Stimulated activated CD4-positive, alpha-beta T cell treated with anti-CD3 and anti-CD28 coated beads, Interleukin-4, amount 100 ng/mL, for 1 hour (primary cell): ENCODE measurements around the gene GPR18.
"Not testable (repeated sequence)": the region's sequence is repeated elsewhere in the genome, so short reads cannot be mapped to it uniquely, and the experiment has no call there.

Source experiments
- DNase-seq: peaks from one replicate; pipeline ENCODE4 v3.0.0-alpha.2; 2020

GPR18 gene

DNA sequence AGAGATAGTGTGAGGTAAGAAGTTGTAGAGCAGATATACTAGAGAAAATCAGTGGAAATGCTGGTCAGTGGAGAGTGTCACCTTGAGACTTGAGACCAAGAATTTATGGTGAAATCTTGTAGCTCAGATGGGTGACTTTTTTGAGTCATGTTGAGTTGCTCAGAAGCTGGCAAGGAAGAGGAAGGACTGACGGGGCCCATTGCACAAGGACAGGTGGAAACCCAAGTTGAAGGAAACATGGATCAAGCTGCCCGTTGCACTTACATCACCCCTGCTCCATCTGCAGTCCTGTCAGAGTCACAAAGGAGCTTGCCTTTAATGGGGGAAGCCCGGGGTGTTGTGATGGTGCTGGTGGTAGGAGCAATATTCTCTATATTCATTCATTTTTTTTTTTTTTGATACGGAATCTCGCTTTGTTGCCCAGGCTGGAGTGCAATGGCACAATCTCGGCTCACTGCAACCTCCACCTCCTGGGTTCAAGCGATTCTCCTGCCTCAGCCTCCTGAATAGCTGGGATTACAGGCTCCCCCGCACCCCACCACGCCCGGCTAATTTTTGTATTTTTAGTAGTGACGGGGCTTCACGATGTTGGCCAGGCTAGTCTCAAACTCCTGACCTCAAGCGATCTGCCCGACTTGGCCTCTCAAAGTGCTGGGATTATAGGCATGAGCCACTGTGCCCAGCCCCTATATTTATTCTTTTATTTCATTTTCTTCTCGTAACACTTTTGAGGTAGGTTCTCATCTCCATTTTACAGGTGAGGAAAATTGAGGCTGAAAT is 30.1 kb downstream of the GPR18 start:
- DNase-seq = no peak

DNA sequence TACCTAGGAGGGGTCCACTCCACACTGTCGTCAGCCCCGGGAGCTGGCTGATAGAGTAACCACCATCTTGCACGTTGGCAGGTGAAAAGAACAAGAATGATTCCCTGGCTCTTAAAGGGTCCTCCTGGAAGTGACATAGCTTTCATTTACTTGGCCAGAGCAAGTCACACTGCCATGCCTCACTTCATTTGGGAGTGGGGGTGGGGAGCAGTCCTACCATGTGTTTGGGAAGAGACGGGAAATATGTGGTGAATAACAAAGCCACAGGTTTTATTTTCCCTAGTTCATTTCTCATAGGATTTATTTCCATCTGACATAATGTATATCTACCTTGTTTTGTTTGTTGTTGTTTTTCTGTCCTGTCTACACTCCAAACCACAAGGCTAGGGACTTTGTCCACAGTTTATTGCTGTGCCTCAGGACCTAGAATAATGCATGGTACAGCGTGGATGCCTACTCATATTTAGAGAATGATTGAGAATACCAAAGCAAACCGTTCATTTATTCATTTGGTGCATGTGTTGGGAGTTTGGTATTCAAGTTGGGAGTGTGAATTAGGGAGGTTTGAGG is 30.8 kb downstream of the GPR18 start:
- no peak for DNase-seq

DNA sequence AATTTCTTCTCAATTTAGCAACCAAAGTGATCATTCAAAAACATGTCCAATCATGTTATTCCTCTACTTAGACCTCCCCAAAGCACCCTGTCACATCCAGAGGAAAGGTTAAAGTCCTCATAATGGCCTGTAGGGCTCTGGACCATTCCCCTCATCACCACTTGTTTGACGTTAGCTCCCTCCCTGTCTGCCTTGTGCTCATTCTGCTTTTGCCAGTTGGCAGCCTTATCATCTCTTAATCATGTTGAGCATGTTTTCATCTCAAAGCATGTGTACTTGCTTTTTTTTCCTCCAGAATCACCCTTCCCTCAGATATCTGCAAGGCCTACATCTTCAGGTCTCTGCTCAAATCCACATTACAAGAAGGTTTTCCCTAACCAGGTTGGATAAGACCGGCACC is 31.7 kb downstream of the GPR18 start:
- no peak for DNase-seq

DNA sequence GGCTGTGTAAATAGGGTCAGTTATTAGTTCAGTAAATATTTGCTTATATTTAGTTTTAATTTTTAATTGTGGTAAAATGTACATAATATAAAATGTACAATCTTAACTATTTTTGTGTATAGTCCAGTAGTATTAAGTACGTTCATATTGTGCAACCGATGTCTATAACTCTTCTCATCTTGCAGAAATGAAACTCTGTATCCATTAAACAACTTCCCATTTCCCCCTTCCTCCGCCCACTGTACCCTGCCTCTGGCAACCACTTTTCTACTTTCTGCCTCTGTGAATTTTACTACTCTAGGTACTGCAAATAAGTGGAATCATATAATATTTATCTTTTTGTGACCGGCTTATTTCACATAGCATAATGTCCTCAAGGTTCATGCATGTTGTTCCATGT is 33.1 kb downstream of the GPR18 start:
- DNase-seq = no peak

DNA sequence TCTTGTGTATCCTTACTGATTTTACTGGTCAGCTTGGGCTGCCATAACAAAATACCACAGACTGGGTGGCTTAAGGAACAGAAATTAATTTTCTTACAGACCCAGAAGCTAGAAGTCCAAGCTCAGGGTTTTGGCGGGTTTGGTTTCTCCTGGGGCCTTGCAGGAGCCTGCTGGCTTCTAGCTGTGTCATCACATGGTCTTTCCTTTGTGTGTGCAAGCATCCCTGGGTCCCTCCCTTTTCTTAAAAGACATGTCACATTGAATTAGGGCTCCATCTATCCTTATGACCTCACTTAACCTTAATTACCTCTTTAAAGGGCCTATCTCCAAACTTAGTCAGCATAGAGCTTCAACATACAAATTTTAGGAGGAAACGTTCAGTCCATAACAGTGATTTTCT is 34.2 kb downstream of the GPR18 start:
- no peak for DNase-seq

DNA sequence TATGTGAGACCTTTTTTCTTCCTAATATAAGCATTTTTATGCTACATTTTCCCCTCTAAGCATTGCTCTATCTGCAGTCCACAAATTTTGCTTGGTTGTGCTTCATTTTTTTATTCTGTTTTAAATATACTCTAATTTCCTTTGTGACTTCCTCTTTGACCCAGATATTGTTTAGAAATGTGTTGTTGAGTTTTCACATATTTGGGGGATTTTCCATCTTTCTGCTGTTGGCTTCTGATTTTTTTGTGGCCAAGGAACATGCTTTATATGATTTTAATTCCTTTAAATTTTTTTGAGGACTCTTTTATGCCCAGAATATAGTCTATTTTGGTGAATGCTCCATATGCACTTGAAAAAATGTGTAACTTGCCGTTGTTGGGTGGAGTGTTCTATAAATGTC is 34.6 kb downstream of the GPR18 start:
- no peak for DNase-seq

DNA sequence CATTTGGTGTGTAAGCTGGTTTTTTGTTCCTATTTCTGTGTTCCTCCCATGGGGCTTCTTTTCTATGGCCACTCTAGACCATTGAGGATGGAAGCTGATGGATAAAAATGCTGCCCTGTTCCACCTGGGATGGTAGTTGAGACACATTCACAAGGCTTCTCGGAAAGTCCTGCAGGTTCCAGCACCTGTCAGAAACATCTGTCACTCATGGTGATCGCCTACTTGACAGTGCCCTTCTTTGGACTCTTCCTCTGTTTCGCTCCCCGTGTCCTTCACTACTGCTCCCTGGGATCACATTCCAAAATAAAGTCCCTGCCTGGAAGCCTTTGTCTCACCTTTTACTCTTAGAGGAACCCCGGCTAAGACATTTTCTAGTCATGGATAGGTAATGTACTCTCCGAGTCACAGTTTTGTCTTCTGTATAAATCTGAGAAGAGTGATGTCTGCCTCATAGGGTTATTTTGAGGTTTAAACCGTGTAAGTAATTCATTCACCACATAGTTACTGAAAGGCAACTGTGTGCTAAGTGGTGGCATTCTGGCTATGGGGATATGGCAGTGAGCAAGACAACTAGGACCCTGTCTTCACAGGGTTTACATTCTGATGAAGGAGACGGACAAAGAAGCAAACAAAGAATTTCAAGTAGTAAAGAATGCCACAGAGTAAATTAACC is 36.5 kb downstream of the GPR18 start:
- no peak for DNase-seq

DNA sequence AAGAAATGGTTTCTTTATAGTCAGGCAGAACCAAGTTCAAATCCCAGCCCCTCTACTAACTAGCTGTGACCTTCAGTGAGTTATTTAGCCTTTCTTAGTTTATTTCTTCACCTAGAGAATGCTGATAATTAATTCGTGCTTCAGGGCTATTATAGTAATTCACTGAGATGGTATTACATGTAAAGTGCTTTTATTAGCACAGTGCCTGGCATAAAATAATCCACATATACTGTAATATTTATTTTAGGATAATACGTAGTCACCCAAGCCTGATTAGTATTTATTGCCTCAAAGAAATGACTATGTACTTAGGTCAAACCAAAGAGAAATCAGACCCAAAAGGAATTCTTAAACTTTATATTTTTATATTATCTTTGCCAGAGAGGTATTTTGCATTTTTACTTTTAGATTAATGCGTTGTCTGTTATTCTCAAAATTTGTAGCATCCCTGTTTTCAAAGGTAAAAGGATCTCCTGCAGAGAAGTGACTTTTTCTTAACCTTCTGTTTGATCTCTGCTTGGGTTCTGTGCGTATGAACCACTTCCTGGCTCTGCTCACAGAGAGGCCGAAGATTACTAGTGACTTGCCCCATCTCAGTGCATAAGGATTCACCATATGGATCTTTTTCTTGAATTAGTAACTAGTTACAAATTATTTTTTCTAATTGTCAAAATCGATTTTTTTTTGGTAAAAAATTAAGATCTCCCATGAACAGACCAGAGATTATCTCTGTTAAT is 37.8 kb downstream of the GPR18 start:
- DNase-seq = no peak

DNA sequence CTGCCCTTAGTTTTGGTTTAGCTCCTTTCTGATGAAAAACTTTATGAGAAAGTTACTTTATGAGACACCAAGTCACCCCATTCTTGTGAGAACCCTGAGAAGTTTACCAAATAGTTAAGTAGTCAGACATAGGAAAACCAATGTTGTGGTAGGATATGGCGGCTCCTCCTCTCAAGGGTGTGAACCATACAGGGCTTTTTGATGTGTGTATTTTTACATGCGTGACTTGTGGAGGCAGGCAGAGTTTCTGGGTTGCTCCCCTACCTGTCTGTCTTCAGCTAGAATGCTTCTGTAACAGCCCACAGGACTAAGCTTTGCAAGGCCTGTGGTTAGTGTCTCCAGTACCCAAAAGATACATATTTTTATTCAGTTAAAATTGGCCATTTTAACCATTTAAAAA is 39.2 kb downstream of the GPR18 start:
- peak; percentile 35 for DNase-seq

DNA sequence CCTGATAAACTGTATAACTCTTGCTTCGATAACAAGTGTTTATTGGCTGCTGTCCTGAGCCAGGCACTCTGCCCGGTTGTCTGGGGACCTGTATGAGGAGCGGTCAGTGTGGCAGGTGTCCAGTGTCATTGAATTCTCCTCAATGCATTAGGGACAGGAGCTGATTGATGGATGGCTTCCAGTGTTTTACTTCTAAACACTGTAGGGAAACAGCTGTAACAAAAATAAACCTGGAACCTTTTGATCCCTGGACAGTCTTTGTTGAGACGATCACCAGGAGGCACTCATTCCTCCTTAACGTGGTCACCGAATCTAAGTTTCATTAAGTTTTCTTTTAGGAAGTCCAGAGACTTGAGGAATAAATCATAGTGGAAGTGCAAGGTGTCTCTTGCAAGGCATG is 39.6 kb downstream of the GPR18 start:
- no peak for DNase-seq

DNA sequence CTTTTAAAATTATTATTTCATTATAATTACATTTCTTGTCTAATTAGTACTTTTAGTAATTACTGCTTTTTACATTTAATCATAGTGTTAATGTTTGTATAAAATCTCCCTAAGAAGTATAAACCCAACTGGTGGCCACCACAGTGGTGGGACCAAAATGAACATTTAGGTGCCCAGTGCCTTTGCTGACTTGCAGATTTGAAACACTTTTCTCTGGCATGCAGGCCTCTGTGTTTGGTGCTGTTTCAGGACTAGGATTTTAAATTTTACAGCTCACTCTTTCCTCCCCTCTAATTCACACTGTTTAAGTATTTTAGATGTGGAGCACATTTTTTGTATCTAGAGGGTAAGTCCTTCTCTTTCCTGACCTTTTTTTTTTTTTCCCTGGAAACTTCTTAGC is 40.1 kb downstream of the GPR18 start:
- DNase-seq = no peak

DNA sequence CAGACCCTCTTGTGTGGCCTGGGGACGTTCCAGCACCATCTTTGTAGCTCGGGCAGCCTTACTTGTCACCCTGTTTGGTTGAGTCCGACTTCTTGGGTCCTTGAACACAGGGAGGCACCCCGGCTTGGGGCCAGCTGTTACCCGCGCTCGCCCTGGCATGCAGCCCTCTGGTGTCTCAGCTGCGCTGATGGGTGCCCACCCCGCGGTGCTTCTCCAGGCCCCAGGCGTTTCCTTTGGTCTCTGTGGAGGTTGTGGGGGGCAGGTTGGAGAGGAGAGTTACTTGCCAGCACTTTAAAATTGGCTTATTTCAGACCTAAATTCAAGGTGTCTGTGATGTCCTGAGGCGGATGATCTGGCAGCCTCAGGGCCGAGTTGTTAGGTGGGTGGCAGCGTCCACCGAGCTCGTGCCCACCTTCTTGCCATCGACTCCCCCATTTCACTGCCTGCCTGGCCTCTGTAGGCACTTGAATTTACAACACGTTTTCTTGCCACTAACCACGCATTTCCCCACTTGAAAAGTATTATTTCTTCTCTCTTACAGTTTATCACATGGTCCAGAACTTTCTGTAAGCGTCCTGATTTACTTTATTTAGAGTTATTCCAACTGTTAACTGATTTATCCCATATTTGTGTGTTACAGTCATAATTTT is 40.6 kb downstream of the GPR18 start:
- DNase-seq = no peak

DNA sequence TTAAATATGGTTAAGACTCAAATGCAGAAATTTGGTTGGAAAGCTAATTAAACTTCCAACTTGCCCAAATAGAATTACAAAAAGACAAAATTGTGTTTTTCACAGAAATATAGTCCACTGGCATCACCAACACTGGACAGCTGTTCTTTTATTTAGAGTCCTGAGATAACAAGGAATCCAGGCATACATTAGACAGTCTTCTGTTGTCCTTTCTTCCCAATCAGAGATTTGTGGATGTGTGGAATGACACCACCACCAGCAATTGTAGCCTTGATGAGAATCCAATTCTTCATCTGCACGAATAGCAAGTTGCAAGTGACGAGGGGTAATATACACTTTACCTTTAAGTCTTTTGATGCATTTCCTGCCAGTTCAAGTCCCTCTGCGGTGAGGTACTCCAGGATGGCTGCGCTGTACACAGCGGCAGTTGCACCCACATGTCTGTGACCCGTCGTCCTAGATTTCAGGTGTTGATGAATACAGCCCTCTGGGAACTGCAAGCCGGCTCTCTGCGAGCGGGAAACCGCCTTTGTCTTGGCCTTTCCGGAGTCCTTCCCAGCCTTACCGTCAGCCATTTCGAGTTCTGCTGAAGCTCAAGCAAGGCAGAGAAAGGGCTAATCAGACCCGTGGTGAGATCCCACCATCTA is 42.9 kb downstream of the GPR18 start:
- peak; percentile 34 for DNase-seq

DNA sequence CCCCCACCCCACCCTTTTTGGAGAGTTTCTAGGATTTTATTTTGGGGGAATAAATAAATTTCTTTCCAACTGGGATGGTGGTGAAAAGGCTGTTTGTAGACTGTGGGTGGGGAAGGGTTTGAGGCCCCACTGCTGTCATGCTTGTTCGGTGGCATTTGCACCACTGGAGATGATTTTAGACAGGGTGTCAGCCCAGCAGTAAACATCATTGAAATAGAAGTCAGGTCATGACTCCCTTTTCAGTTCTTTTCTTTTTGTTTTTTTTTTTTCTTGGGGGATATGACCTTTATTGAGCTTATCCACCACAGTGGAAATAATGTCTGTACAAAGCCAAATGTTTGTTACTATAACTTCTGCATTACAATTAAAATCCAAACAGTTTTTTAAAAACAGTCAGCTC is 43.4 kb downstream of the GPR18 start:
- DNase-seq = no peak

DNA sequence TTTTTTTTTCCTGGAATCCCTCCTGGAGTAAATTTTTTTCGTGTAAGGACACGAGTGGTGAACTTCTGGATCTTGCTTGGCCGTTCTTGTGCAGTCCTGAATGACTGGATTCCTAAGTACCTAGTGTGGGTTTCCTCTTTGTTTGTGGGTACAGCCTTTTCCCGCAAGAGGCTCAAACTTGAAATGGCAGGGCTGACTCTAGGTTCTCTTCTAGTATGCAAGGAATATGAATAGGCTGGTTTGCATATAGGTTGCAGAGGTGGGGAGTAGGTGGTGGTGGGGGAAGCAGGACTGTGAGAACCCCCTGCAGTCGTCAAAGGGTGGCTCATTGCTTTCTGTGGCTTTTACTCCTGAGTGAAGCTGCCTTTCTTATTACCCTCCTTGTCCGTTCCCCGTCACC is 43.9 kb downstream of the GPR18 start:
- peak; percentile 53 for DNase-seq

DNA sequence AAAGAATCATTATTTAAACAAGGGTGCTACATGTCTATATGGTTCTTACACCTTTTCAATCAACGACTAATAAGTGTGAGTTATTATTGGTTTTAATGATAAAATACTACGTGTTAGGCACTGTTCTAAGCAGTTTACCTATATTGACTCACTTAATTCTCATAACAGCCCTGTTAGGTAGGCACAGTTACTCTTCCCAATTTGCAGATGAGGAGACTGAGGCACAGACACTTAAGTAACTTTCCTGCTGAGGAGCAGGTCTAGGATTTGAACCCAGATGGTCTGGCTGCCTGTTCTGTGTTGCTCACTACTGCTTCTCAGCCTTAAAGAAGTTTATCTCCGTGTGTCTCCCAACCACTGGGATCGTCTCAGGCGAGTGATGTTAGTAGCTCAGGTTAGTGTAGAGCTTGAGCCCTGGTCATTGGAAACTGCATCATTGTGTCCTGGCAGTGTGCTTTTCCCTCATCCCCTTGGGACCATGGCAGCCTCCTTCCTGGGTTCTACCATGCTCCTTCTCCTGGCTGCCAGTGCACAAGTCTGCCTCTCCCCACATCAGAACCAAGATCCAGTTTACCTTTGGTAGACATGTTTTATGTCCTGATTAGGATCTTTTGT is 46.7 kb downstream of the GPR18 start:
- DNase-seq = no peak

DNA sequence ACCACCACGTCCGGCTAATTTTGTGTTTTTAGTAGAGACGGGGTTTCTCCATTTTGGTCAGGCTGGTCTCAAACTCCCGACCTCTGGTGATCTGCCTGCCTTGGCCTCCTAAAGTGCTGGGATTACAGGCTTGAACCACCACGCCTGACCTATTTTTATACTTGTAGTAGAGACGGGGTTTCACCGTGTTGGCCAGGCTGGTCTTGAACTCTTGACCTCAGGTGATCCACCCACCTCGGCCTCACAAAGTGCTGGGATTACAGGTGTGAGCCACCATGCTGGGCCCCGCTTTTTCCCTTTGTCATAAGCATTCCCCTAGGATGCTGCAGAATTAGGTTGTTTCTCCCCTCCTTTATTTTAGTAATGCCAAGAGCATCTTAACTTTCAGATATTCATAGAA is 47.6 kb downstream of the GPR18 start:
- DNase-seq = not testable (repeated sequence)

DNA sequence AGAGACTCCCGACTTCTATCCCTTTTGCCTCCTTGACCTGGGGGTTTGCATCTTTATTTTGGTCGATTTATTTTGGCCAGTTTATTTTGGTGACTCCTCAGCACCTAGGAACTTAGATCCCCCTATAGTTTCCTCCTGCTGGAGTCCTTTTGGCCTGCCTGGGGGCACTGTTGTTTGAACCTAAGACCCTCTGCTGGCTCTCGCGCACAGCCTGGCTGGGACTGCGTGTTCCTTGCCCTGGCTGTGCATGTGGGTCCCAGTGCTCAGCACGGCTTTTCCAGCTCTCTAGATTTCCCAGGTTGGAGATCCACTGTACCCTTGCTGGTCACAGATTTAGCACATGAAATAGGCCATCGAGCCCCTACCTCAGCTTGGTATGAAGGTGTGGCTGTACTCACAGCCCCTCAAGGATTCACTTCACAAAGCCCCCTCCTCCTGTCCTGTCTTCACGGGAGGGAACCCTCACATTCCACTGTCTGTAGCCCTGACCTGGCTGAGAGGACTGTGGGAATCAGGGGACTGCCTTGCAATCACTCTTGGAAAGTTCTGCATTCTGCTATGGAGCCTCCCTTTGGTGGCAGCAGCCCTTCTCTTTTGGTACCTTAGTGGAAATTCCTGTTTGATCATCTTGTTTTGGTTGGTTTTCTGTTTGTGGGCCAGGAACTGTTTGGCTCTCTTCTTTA is 49.2 kb downstream of the GPR18 start:
- DNase-seq = no peak

DNA sequence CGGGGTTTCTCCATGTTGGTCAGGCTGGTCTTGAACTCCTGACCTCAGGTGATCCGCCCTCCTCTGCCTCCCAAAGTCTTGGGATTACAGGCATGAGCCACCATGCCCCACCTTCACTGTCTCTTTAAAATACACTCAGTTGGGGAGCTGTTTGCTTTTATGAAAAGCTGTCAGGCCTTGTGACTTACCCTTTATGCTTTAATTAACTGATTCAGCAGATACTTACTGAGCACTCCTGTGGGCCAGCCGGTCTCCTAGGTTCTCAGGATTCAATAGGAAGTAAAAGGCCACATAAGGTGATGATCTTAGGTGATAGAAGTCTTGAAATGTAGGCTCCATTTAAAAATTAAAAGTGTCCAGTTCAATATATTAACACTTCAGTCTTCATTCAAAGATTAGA is 50.0 kb downstream of the GPR18 start:
- DNase-seq = no peak

DNA sequence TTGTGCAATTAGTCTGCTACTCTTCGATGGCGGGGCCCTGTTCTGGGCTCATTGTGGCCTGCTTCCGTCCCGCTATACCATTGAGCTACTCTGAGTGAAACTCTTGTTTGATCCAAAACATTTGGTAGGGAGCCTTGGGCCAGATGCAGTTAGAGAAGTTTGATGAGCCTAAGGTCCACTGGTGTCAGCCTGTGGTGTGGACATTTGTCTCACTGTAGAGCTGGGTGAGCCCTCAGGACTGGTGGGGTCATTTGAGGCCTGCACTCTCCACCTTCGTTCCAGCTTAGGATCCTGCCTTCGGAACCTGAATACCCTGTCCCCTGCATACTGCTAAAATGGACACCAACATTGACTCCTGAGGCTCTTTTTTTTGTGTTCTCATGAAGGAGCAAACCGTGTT is 50.7 kb downstream of the GPR18 start:
- no peak for DNase-seq

DNA sequence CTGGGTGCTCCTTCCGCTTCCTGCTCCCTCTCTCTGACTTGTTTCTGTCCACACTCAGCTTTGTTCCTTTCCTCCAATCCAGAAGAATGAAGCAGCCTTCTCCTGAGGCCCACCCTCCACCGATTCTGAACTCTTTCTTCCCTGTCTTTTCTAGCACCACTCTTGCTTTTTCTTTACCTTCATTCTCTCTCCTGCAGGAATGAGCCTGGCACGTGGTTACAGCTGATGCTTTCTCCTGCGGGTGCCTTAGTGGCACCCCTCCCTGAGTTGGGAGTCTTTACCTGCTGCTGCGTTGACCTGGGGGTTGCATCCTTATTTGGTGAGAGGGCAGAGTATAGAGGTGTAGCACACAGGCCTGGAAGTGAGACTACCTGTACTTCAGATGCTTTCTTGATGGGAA is 51.3 kb downstream of the GPR18 start:
- no peak for DNase-seq

DNA sequence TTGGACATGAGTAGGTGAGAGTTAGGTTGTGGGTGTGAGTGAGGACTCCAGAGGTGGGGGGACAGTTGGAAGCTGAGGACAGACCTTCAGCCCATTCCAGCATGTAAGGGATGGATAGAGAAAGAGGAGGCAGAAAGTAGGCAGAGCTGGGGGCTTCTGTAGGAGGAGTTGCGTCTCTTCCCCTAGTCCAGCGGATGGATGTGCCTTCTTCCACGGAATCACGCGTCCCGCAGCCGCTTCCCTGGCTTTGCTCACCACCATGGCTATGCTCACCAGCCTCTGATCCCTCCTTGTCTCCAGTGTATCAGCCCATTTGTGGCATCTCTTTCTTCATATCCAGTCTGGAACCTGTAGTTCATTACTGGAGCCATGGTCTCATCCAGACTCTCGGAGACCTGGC is 52.0 kb downstream of the GPR18 start:
- no peak for DNase-seq
